Upper lobe of right lung (tissue), 1 donor: ENCODE results near the gene DNAJC17. TPM values are rescaled to one million over a fixed set of nuclear protein-coding genes. Genes with fewer than 3 reads are reported as not detected.
A peak's percentile ranks its signal among the peaks of the same experiment; 100 is the strongest.

Experiments
- ATAC-seq: fragments of 200-7000 bp; cut with Tn5 transposase; one replicate; pipeline ENCODE4 v1.9.1; 2020; ENCODE audit warnings: mild to moderate bottlenecking, moderate library complexity
- DNase-seq: peaks from one replicate; pipeline ENCODE4 v3.0.0-alpha.2; 2020
- H3K27ac ChIP-seq: fragments of 200-600 bp; one replicate; pipeline ENCODE4 v1.8.0; 2022
- H3K27me3 ChIP-seq: fragments of 200-600 bp; one replicate; pipeline ENCODE4 v1.8.0; 2022; ENCODE audit warnings: mild to moderate bottlenecking
- H3K36me3 ChIP-seq: fragments of 200-600 bp; one replicate; pipeline ENCODE4 v1.8.0; 2022
- H3K4me1 ChIP-seq: fragments of 200-600 bp; one replicate; pipeline ENCODE4 v1.8.0; 2022
- H3K4me3 ChIP-seq: fragments of 200-600 bp; one replicate; pipeline ENCODE4 v1.8.0; 2022; ENCODE audit warnings: mild to moderate bottlenecking
- H3K9me3 ChIP-seq: fragments of 200-600 bp; one replicate; pipeline ENCODE4 v1.8.0; 2022
- CTCF ChIP-seq: fragments of 200-600 bp; IDR thresholded peaks from one replicate; pipeline ENCODE4 v1.8.0; 2022; ENCODE audit warnings: antibody characterized with exemption
- intact Hi-C: fragments of 100-400 bp; cut with DNase I; formaldehyde crosslinking; loops from one replicate; pipeline ENCODE4 v1.11.0; 2022
- total RNA-seq: library from RNA; stranded (reverse); fragmentation: NEBNext Ultra II Directional; extraction: Animal tissue kit (Norgen Biotek cat#: 25700); gene quantifications from one replicate; pipeline ENCODE4 v1.2.1, GENCODE V29; 2021
- donor health status: DM: no; HTN: yes; CAD: no; lungs with severe emphysema.

DNAJC17 gene
- total RNA-seq, 1 donor from 2014 or later = 30.7 TPM

- H3K4me1 ChIP-seq = no peaks in the 10 kb centered on the region
- no peaks in the 10 kb centered on the region for H3K9me3 ChIP-seq
- no peak overlapping the region for H3K27ac ChIP-seq
- no peak overlapping the region for H3K4me3 ChIP-seq
- ATAC-seq = peak; percentile 42
- no peak for TF ChIP-seq CTCF
- no peaks in the 10 kb centered on the region for H3K27me3 ChIP-seq
- DNase-seq = no peak
- intact Hi-C loops = no loop called here
- peaks cover 69% of the 10 kb centered on the region for H3K36me3 ChIP-seq
Measured at GRCh38 chr15:40746916-40747418, 60.3 kb downstream of the DNAJC17 start.

- H3K9me3 ChIP-seq = no peaks in the 10 kb centered on the region
- H3K4me1 ChIP-seq = no peaks in the 10 kb centered on the region
- no peaks in the 10 kb centered on the region for H3K27me3 ChIP-seq
- DNase-seq (no peak), ATAC-seq (no peak)
- peaks cover 66% of the 10 kb centered on the region for H3K36me3 ChIP-seq
- intact Hi-C loops = no loop called here
- H3K4me3 ChIP-seq = no peak overlapping the region
- no peak for TF ChIP-seq CTCF
- no peak overlapping the region for H3K27ac ChIP-seq
Measured at GRCh38 chr15:40744815-40745152, 62.5 kb downstream of the DNAJC17 start.

- no peak for TF ChIP-seq CTCF
- no peaks in the 10 kb centered on the region for H3K27me3 ChIP-seq
- intact Hi-C loops = no loop called here
- peaks cover 66% of the 10 kb centered on the region for H3K36me3 ChIP-seq
- no peaks in the 10 kb centered on the region for H3K9me3 ChIP-seq
- peak overlapping the region; percentile 39 for H3K27ac ChIP-seq
- no peak overlapping the region for H3K4me3 ChIP-seq
- peak; percentile 71 for ATAC-seq
- no peaks in the 10 kb centered on the region for H3K4me1 ChIP-seq
- DNase-seq = peak; percentile 66
Measured at GRCh38 chr15:40743921-40744814, 63.1 kb downstream of the DNAJC17 start.

GRCh38 chr15:40743485-40743901 is 63.8 kb downstream of the DNAJC17 start:
- H3K27me3 ChIP-seq = no peaks in the 10 kb centered on the region
- intact Hi-C loops = no loop called here
- H3K36me3 ChIP-seq = peaks cover 65% of the 10 kb centered on the region
- H3K4me3 ChIP-seq = no peak overlapping the region
- H3K4me1 ChIP-seq = no peaks in the 10 kb centered on the region
- no peaks in the 10 kb centered on the region for H3K9me3 ChIP-seq
- DNase-seq (no peak), ATAC-seq (no peak)
- H3K27ac ChIP-seq = peak overlapping the region; percentile 39
- TF ChIP-seq CTCF = no peak

GRCh38 chr15:40739854-40740253 is 67.4 kb downstream of the DNAJC17 start:
- Histone ChIP-seq H3K4me3 (no peak overlapping the region), H3K4me1 (no peaks in the 10 kb centered on the region), H3K36me3 (peaks cover 93% of the 10 kb centered on the region), H3K27me3 (no peaks in the 10 kb centered on the region), H3K9me3 (no peaks in the 10 kb centered on the region), H3K27ac (no peak overlapping the region)
- no peak for DNase-seq
- no peak for ATAC-seq
- intact Hi-C loops = no loop called here
- no peak for TF ChIP-seq CTCF
